ENCODE data around the gene LDB2. TPM values are rescaled to one million over a fixed set of nuclear protein-coding genes. Genes with fewer than 3 reads are reported as not detected.
A peak's percentile ranks its signal among the peaks of the same experiment; 100 is the strongest.

Gene LDB2
- total RNA-seq (2014; rRNA removed; shearing (Covaris generic)): 80.1 and 89.1 TPM in 2 replicates
- polyA plus RNA-seq (2016; fragmentation: Nextera tagmentation; extraction: Ambion mirVana): 48.6 and 51.3 TPM in 2 replicates
- long read RNA-seq, transcript LDB2-201 (8 exons, 2,548 nt): major isoform, 6 of 36 reads
- long read RNA-seq, partial matches to known transcripts: 14 of 36 reads
- long read RNA-seq, other reads (novel, unspliced or antisense): 14 of 36 reads

DNA sequence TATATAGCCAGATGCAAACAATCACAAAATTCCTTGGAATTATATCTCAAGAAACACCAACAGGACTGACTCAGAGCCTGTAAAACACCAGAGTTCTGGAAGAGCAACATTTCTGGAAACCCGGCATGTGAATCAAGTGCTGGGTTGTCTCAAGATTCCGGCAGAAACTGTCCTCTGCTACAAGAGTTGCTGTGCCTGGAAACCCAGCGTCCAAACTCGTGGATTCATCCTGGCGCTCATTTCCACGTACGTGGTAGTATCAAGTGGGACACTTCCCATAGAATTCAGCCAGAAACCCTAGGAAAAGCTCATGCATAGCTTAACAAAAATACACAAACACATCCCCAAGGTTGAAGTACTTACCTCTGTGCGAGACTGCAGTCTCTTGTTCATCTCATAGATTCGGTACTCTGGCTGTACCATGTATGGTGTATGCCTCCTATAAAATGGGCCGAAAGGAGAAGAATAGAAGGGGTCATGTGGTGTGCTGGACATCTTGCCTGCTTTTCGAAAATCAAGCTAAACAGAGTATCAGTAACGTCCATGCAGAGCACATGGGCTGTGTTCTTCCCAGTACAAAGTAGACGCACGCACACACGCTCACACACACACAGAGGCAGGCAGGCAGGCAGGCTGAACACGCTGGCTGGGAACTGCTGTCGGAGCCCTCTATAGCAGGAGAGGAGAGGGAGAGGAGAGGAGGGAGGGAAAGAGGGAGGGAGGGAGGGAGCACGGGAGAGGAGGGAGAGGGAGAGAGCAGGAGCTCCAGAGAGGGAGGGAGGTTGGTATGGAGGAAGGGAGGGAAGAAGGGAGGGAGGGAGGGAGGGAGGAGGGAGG is at the start of gene LDB2:
Gene LDB2 (minus strand): TSS at position 655 of the 837 bp plus-strand sequence.
- no peaks in the 10 kb centered on the region for H3K9me3 Mint-ChIP-seq
- ATAC-seq (peak; percentile 89), DNase-seq (ENCODE audit: low spot score) (peak; percentile 86)
- H3K4me3 ChIP-seq: peak within 1 kb of the TSS; percentile 78
- H3K36me3 Mint-ChIP-seq (ENCODE audit: low read depth): no peaks in the 10 kb centered on the region
- H3K79me2 ChIP-seq (replicated peaks; ENCODE audit: insufficient read depth): peaks cover 43% of the 10 kb centered on the region
- peak within 1 kb of the TSS; percentile 77 for H3K27ac ChIP-seq (ENCODE audit: low read depth)
- H3K27me3 Mint-ChIP-seq (ENCODE audit: insufficient read depth, low read depth, poor library complexity): peaks cover 2% of the 10 kb centered on the region
- H2AFZ ChIP-seq: 0 out of 2 replicates have a peak within 1 kb of the TSS, but pooled peaks have one; percentile 5
- H4K20me1 ChIP-seq (replicated peaks; ENCODE audit: insufficient read depth): no peaks in the 10 kb centered on the region
- TF ChIP-seq POLR2AphosphoS5 (IDR thresholded peaks at IDR 0.05; ENCODE audit: low read depth): peak; percentile 64
- TF ChIP-seq, protein P1, sequence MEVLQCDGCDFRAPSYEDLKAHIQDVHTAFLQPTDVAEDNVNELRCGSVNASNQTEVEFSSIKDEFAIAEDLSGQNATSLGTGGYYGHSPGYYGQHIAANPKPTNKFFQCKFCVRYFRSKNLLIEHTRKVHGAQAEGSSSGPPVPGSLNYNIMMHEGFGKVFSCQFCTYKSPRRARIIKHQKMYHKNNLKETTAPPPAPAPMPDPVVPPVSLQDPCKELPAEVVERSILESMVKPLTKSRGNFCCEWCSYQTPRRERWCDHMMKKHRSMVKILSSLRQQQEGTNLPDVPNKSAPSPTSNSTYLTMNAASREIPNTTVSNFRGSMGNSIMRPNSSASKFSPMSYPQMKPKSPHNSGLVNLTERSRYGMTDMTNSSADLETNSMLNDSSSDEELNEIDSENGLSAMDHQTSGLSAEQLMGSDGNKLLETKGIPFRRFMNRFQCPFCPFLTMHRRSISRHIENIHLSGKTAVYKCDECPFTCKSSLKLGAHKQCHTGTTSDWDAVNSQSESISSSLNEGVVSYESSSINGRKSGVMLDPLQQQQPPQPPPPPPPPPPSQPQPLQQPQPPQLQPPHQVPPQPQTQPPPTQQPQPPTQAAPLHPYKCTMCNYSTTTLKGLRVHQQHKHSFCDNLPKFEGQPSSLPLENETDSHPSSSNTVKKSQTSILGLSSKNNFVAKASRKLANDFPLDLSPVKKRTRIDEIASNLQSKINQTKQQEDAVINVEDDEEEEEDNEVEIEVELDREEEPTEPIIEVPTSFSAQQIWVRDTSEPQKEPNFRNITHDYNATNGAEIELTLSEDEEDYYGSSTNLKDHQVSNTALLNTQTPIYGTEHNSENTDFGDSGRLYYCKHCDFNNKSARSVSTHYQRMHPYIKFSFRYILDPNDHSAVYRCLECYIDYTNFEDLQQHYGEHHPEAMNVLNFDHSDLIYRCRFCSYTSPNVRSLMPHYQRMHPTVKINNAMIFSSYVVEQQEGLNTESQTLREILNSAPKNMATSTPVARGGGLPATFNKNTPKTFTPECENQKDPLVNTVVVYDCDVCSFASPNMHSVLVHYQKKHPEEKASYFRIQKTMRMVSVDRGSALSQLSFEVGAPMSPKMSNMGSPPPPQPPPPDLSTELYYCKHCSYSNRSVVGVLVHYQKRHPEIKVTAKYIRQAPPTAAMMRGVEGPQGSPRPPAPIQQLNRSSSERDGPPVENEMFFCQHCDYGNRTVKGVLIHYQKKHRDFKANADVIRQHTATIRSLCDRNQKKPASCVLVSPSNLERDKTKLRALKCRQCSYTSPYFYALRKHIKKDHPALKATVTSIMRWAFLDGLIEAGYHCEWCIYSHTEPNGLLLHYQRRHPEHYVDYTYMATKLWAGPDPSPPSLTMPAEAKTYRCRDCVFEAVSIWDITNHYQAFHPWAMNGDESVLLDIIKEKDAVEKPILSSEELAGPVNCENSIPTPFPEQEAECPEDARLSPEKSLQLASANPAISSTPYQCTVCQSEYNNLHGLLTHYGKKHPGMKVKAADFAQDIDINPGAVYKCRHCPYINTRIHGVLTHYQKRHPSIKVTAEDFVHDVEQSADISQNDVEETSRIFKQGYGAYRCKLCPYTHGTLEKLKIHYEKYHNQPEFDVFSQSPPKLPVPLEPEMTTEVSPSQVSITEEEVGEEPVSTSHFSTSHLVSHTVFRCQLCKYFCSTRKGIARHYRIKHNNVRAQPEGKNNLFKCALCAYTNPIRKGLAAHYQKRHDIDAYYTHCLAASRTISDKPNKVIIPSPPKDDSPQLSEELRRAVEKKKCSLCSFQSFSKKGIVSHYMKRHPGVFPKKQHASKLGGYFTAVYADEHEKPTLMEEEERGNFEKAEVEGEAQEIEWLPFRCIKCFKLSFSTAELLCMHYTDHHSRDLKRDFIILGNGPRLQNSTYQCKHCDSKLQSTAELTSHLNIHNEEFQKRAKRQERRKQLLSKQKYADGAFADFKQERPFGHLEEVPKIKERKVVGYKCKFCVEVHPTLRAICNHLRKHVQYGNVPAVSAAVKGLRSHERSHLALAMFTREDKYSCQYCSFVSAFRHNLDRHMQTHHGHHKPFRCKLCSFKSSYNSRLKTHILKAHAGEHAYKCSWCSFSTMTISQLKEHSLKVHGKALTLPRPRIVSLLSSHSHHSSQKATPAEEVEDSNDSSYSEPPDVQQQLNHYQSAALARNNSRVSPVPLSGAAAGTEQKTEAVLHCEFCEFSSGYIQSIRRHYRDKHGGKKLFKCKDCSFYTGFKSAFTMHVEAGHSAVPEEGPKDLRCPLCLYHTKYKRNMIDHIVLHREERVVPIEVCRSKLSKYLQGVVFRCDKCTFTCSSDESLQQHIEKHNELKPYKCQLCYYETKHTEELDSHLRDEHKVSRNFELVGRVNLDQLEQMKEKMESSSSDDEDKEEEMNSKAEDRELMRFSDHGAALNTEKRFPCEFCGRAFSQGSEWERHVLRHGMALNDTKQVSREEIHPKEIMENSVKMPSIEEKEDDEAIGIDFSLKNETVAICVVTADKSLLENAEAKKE (CRISPR knock-in tag; IDR thresholded peaks at IDR 0.05): no peak
- H3K4me1 ChIP-seq (ENCODE audit: insufficient read depth): peaks cover 63% of the 10 kb centered on the region
- H3K27me3 ChIP-seq (ENCODE audit: insufficient read depth): no peaks in the 10 kb centered on the region
- H3K27ac Mint-ChIP-seq: peak within 1 kb of the TSS; percentile 59
- peak within 1 kb of the TSS; percentile 95 for H3K4me3 Mint-ChIP-seq
- peaks cover 3% of the 10 kb centered on the region; the same call in 1 of the 2 replicates for H3F3A ChIP-seq (replicated peaks; ENCODE audit: low read depth)
- H3K36me3 ChIP-seq (ENCODE audit: insufficient read depth): no peaks in the 10 kb centered on the region
- H3K9me2 ChIP-seq (ENCODE audit: insufficient read depth): no peaks in the 10 kb centered on the region
- H3K4me2 ChIP-seq: peak within 1 kb of the TSS; percentile 89
- H3K4me1 Mint-ChIP-seq: peaks cover 57% of the 10 kb centered on the region

DNA sequence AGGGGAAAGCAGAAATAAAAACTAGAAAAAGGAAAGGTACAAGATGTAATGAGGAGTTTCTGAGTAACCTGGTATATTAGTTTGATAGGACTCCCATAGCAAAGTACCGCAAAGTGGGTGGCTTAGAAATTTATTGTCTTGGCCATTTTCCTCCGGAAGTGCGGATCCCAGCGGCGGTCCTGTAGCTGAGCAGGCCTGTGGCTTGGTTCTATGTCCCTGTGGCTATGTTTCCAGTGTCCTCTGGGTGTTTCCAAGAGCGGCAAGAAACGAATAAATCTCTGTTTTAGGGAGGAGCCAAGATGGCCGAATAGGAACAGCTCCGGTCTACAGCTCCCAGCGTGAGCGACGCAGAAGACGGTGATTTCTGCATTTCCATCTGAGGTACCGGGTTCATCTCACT is 44.0 kb upstream of the LDB2 start:
- H3K27me3 Mint-ChIP-seq (ENCODE audit: insufficient read depth, low read depth, poor library complexity): peaks cover 8% of the 10 kb centered on the region
- H3K27ac Mint-ChIP-seq: no peak overlapping the region
- H3K27ac ChIP-seq (ENCODE audit: low read depth): peak overlapping the region; percentile 45; the same call in 1 of the 2 replicates
- no peaks in the 10 kb centered on the region for H4K20me1 ChIP-seq (replicated peaks; ENCODE audit: insufficient read depth)
- H3K36me3 ChIP-seq (ENCODE audit: insufficient read depth): no peaks in the 10 kb centered on the region
- peak overlapping the region; percentile 50; the same call in 1 of the 2 replicates for H2AFZ ChIP-seq
- no peak overlapping the region for H3K4me3 ChIP-seq
- H3K79me2 ChIP-seq (replicated peaks; ENCODE audit: insufficient read depth): no peaks in the 10 kb centered on the region
- 0 out of 2 replicates have a peak overlapping the region, but pooled peaks have one; percentile 57 for H3K4me2 ChIP-seq
- no peak overlapping the region; the same call in 2 of the 3 replicates for H3K4me3 Mint-ChIP-seq
- H3K4me1 Mint-ChIP-seq: peaks cover 11% of the 10 kb centered on the region
- ATAC-seq: no peak
- H3K9me2 ChIP-seq (ENCODE audit: insufficient read depth): no peaks in the 10 kb centered on the region
- peaks cover 12% of the 10 kb centered on the region for H3K9me3 Mint-ChIP-seq
- no peak for DNase-seq (ENCODE audit: low spot score)
- no peaks in the 10 kb centered on the region for H3F3A ChIP-seq (replicated peaks; ENCODE audit: low read depth)
- H3K4me1 ChIP-seq (ENCODE audit: insufficient read depth): no peaks in the 10 kb centered on the region
- peaks cover 15% of the 10 kb centered on the region for H3K36me3 Mint-ChIP-seq (ENCODE audit: low read depth)
- H3K27me3 ChIP-seq (ENCODE audit: insufficient read depth): no peaks in the 10 kb centered on the region
- no peak for TF ChIP-seq ZNF331 (CRISPR knock-in tag; IDR thresholded peaks at IDR 0.05; ENCODE audit: low read depth)
- TF ChIP-seq, protein P1 (CRISPR knock-in tag; IDR thresholded peaks at IDR 0.05): no peak
